Neuronal stem cell (in vitro differentiated cells): ENCODE results near the gene METTL21C.

Experiments used
- DNase-seq: peaks from one replicate; pipeline ENCODE4 v3.0.0-alpha.2; 2013; ENCODE audit warnings: low spot score
- H2AFZ ChIP-seq: one replicate; pipeline ENCODE4 v1.6.1; 2013; ENCODE audit warnings: mild to moderate bottlenecking, low read length, inconsistent platforms
- H2AK5ac ChIP-seq: 2 replicates; pipeline ENCODE4 v1.6.1; 2013; ENCODE audit warnings: low read depth, mild to moderate bottlenecking, inconsistent platforms, low read length, moderate library complexity, mixed read lengths
- H2BK120ac ChIP-seq: 2 replicates; pipeline ENCODE4 v1.6.1; 2013; ENCODE audit warnings: low read depth, mild to moderate bottlenecking, inconsistent platforms, low read length, moderate library complexity, mixed read lengths
- H2BK12ac ChIP-seq: one replicate; pipeline ENCODE4 v1.6.1; 2013; ENCODE audit warnings: low read length, inconsistent platforms
- H2BK15ac ChIP-seq: 2 replicates; pipeline ENCODE4 v1.6.1; 2013; ENCODE audit warnings: mild to moderate bottlenecking, low read length, inconsistent platforms, mixed read lengths
- H2BK5ac ChIP-seq: one replicate; pipeline ENCODE4 v1.6.1; 2013; ENCODE audit warnings: inconsistent platforms, mild to moderate bottlenecking, low read length, moderate library complexity
- H3K14ac ChIP-seq: one replicate; pipeline ENCODE4 v1.6.1; 2013; ENCODE audit warnings: low read length, inconsistent platforms
- H3K18ac ChIP-seq: 2 replicates; pipeline ENCODE4 v1.6.1; 2013; ENCODE audit warnings: low read length, inconsistent platforms
- H3K23ac ChIP-seq: 2 replicates; pipeline ENCODE4 v1.6.1; 2013; ENCODE audit warnings: low read depth, mild to moderate bottlenecking, mixed read lengths, low read length, inconsistent platforms; ENCODE audit not compliant: poor library complexity
- H3K27ac ChIP-seq: replicated peaks from 3 replicates; pipeline ENCODE4 v1.5.1; 2013; ENCODE audit warnings: low read length, inconsistent platforms
- H3K27me3 ChIP-seq, 3 experiments: 2 replicates each; pipeline ENCODE4 v1.6.1; 2013; ENCODE audit warnings: low read length in 3 of 3, mild to moderate bottlenecking in 2 of 3, inconsistent platforms in 1 of 3, low read depth in 1 of 3, mixed read lengths in 1 of 3, moderate library complexity in 1 of 3; ENCODE audit not compliant: control insufficient read depth in 3 of 3, insufficient read depth in 3 of 3
- H3K36me3 ChIP-seq, 2 donors: replicated peaks in 1 of 2; 2 replicates each; pipeline ENCODE4 v1.6.1; 2013; ENCODE audit warnings: low read length in 2 of 2; ENCODE audit not compliant: control insufficient read depth in 2 of 2, insufficient read depth in 2 of 2
- H3K4ac ChIP-seq: 2 replicates; pipeline ENCODE4 v1.6.1; 2013; ENCODE audit warnings: inconsistent platforms, mild to moderate bottlenecking, low read length, moderate library complexity
- H3K4me1 ChIP-seq, 2 donors: 1 replicate in 1 of 2; 2 replicates in 1 of 2; pipeline ENCODE4 v1.6.1; 2013; ENCODE audit warnings: low read length in 2 of 2, low read depth in 1 of 2; ENCODE audit not compliant: control insufficient read depth in 2 of 2, insufficient read depth in 1 of 2
- H3K4me2 ChIP-seq: one replicate; pipeline ENCODE4 v1.6.1; 2013; ENCODE audit warnings: mild to moderate bottlenecking, low read length, inconsistent platforms; ENCODE audit not compliant: insufficient read depth, poor library complexity, severe bottlenecking
- H3K4me3 ChIP-seq, 2 donors: 2 replicates each; pipeline ENCODE4 v1.5.1; 2013; ENCODE audit warnings: low read length in 2 of 2, mild to moderate bottlenecking in 2 of 2, inconsistent platforms in 1 of 2, moderate library complexity in 1 of 2
- H3K79me1 ChIP-seq: one replicate; pipeline ENCODE4 v1.6.1; 2013; ENCODE audit warnings: low read depth, mild to moderate bottlenecking, inconsistent platforms, low read length, moderate library complexity
- H3K9ac ChIP-seq: one replicate; pipeline ENCODE4 v1.6.1; 2013; ENCODE audit warnings: mild to moderate bottlenecking, low read depth, low read length, inconsistent platforms; ENCODE audit not compliant: poor library complexity
- H3K9me3 ChIP-seq, 2 donors: replicated peaks in 1 of 2; 2 replicates each; pipeline versions ENCODE3 to v1.6.1; 2013; ENCODE audit warnings: low read length in 2 of 2, mild to moderate bottlenecking in 2 of 2, inconsistent platforms in 1 of 2, low read depth in 1 of 2, mixed read lengths in 1 of 2, moderate library complexity in 1 of 2; ENCODE audit not compliant: control insufficient read depth in 2 of 2, insufficient read depth in 1 of 2
- H4K8ac ChIP-seq: one replicate; pipeline ENCODE4 v1.6.1; 2013; ENCODE audit warnings: low read depth, mild to moderate bottlenecking, inconsistent platforms, low read length, moderate library complexity
- H4K91ac ChIP-seq: one replicate; pipeline ENCODE4 v1.6.1; 2013; ENCODE audit warnings: low read length, low read depth, mild to moderate bottlenecking, inconsistent platforms; ENCODE audit not compliant: poor library complexity
- WGBS, 2 donors: extraction: QIAGEN DNeasy Blood & Tissue Kit; methylation state at CpG; one replicate each; pipeline ENCODE4 v1.1.7; 2013; ENCODE audit warnings: missing lambda C conversion rate in 2 of 2, mixed read lengths in 1 of 2; ENCODE audit not compliant: insufficient read length in 2 of 2, insufficient replicate concordance in 1 of 2; ENCODE audit errors: extremely low coverage in 2 of 2; 5-methylcytosine and 5-hydroxymethylcytosine counted together

METTL21C gene

DNA sequence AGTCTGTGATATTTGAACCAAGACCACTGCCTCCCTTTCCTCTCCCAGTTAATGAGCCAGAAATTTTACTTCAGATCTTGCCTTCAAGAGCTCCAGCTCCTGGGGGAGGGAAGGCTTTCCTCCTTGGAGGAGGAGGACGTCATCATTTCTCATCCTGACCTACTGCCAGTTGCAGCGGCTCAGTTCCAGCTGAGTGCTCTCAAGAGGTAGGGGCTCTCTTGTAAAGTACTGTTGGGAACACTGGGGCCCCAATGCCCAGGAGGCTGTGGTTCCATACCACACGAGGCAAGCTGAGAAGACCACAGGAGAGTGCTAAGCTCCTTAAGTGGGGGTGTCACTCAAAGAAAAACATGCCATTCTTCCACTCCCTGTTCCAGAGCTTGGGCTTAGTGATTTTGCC is 36.2 kb downstream of the METTL21C start:
- no peak overlapping the region for H3K27ac ChIP-seq
- no CpG with 5 or more reads among the region's 3 CpGs for WGBS, 2 donors

GRCh38 chr13:102657630-102658029 is 37.2 kb downstream of the METTL21C start:
- peaks cover 7 to 99% of the 10 kb centered on the region in 2 donors for H3K36me3 ChIP-seq
- no CpG with 5 or more reads among the region's 6 CpGs for WGBS, 2 donors
- DNase-seq, result no peak

More for the DNA sequence above, 36.2 kb downstream of the METTL21C start:
- Histone ChIP-seq H2BK12ac (no peak overlapping the region), H4K91ac (no peak overlapping the region), H2AFZ (no peak overlapping the region), H3K9me3 (peaks cover 7 to 23% of the 10 kb centered on the region in 2 donors), H3K4ac (no peak overlapping the region), H3K14ac (no peak overlapping the region), H3K18ac (no peak overlapping the region), H3K4me1 (peaks cover 2 to 4% of the 10 kb centered on the region in 2 donors), H2BK15ac (no peak overlapping the region), H3K4me2 (no peak overlapping the region), H3K23ac (no peak overlapping the region), H2BK120ac (no peak overlapping the region), H3K27me3 (no peaks in the 10 kb centered on the region), H2AK5ac (no peak overlapping the region), H3K79me1 (no peaks in the 10 kb centered on the region), H3K9ac (no peak overlapping the region), H3K36me3 (peaks cover 7 to 97% of the 10 kb centered on the region in 2 donors), H2BK5ac (no peak overlapping the region), H3K4me3 (no peak overlapping the region), H4K8ac (no peak overlapping the region)
- DNase-seq, result no peak

GRCh38 chr13:102654756-102655155 is 40.1 kb downstream of the METTL21C start:
- no peak overlapping the region for H3K4me2 ChIP-seq
- H3K18ac ChIP-seq, result no peak overlapping the region
- peaks cover 7 to 22% of the 10 kb centered on the region in 2 donors for H3K9me3 ChIP-seq
- H3K4me3 ChIP-seq, result no peak overlapping the region
- H2AFZ ChIP-seq, result no peak overlapping the region
- no peaks in the 10 kb centered on the region for H3K79me1 ChIP-seq
- peaks cover 5 to 97% of the 10 kb centered on the region in 2 donors for H3K36me3 ChIP-seq
- H3K23ac ChIP-seq, result no peak overlapping the region
- no peak overlapping the region for H4K91ac ChIP-seq
- no peak overlapping the region for H4K8ac ChIP-seq
- no peak overlapping the region for H3K14ac ChIP-seq
- no peak overlapping the region for H3K9ac ChIP-seq
- no peak overlapping the region for H2BK12ac ChIP-seq
- peak; percentile 11 for DNase-seq
- WGBS, 2 donors, result no CpG with 5 or more reads among the region's 2 CpGs
- no peak overlapping the region for H2BK15ac ChIP-seq
- no peak overlapping the region for H3K4ac ChIP-seq
- no peak overlapping the region for H2BK5ac ChIP-seq
- no peak overlapping the region for H3K27ac ChIP-seq
- no peak overlapping the region for H2AK5ac ChIP-seq
- no peak overlapping the region for H2BK120ac ChIP-seq
- H3K27me3 ChIP-seq, result no peaks in the 10 kb centered on the region
- H3K4me1 ChIP-seq, result peaks cover 2 to 4% of the 10 kb centered on the region in 2 donors

More at GRCh38 chr13:102657630-102658029, 37.2 kb downstream of the METTL21C start:
- Histone ChIP-seq H2AFZ (no peak overlapping the region), H3K18ac (no peak overlapping the region), H3K9me3 (peaks cover 7 to 23% of the 10 kb centered on the region in 2 donors), H3K4ac (no peak overlapping the region), H3K79me1 (no peaks in the 10 kb centered on the region), H3K4me2 (no peak overlapping the region), H3K27me3 (no peaks in the 10 kb centered on the region), H2BK120ac (no peak overlapping the region), H4K8ac (no peak overlapping the region), H3K27ac (no peak overlapping the region), H3K4me3 (no peak overlapping the region), H4K91ac (no peak overlapping the region), H2AK5ac (no peak overlapping the region), H2BK15ac (no peak overlapping the region), H2BK12ac (no peak overlapping the region), H3K23ac (no peak overlapping the region), H3K9ac (no peak overlapping the region), H2BK5ac (no peak overlapping the region), H3K4me1 (peaks cover 2 to 4% of the 10 kb centered on the region in 2 donors), H3K14ac (no peak overlapping the region)

DNA sequence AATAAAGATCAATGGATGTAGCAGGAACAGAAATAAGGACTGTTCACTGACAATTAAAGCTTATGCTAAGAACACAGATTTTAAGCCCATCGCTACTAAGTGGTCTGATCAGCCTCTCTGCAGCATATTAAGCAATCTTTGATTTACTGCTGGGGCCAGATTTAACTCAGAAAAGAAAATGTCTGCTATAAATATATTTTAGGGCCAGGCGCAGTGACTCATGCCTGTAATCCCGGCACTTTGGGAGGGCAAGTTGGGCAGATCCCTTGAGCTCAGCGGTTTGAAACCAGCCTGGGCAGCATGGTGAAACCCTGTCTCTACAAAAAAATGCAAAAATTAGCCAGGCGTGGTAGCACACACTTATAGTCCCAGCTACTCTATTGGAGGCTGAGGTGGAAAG is 43.0 kb downstream of the METTL21C start:
- no peak overlapping the region for H3K4ac ChIP-seq
- peaks cover 2 to 4% of the 10 kb centered on the region in 2 donors for H3K4me1 ChIP-seq
- no peaks in the 10 kb centered on the region for H3K27me3 ChIP-seq
- no peak overlapping the region for H3K18ac ChIP-seq
- H2BK120ac ChIP-seq, result no peak overlapping the region
- no peaks in the 10 kb centered on the region for H3K79me1 ChIP-seq
- no peak overlapping the region for H3K27ac ChIP-seq
- no peak for DNase-seq
- no peak overlapping the region for H3K14ac ChIP-seq
- no peak overlapping the region for H4K8ac ChIP-seq
- no peaks in the 10 kb centered on the region for H3K9me3 ChIP-seq
- H3K36me3 ChIP-seq, result peaks cover 9 to 97% of the 10 kb centered on the region in 2 donors
- no peak overlapping the region for H2AK5ac ChIP-seq
- no peak overlapping the region for H2AFZ ChIP-seq
- no peak overlapping the region for H2BK12ac ChIP-seq
- no peak overlapping the region for H3K4me2 ChIP-seq
- H4K91ac ChIP-seq, result no peak overlapping the region
- no peak overlapping the region for H2BK15ac ChIP-seq
- H3K23ac ChIP-seq, result no peak overlapping the region
- H3K9ac ChIP-seq, result no peak overlapping the region
- H3K4me3 ChIP-seq, result no peak overlapping the region
- no CpG with 5 or more reads among the region's 5 CpGs for WGBS, 2 donors
- H2BK5ac ChIP-seq, result no peak overlapping the region
